ENCODE results near the gene CELSR3. TPM values are rescaled to one million over a fixed set of nuclear protein-coding genes. Genes with fewer than 3 reads are reported as not detected.

Gene CELSR3
- total RNA-seq, 1 experiment from 2014 or later = 23.9 TPM

DNA sequence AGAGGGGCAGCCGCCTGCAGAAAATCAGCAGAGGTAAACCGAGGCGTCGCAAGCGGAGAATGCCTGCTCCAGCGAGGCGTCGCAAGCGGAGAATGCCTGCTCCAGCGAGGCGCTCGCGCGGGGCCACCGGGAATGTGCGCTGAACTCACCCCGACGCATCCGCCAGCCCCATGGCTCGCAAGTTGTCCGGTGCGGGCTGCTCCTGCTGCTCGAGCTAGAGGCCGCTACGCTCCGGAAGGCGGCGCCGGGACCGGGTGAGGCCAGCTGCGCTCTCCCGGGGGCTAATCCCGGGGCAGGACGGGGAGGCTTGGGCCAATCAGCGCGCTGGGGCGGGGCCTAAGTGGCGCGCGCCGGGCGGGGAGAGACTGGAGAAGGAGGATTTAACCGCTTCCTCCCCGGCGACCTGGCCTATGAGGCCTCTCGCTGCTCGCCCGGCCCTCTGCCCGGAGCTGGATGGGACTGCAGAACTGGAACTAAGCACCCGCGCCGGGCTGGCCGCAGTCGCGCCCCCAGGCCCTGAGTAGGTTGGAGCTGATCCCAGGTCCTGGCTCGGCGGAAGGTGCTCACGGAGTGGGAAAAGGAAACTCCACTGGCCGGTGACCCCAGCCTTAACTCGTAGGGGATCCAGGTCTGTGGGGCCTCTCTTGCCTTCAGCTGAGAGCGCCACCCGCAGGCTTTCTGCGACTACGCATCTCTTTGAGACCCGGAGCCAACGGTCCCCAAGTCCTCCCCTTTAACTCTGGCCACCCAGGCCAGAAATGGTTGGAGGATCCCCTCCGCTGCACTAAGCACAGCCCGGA is 27.3 kb downstream of the CELSR3 start, which contains the start of gene SLC26A6:
Gene SLC26A6, minus strand, starts transcription at position 240 of the 800 bp plus-strand sequence. Its CDS starts 68 bp downstream, at position 172.
- peak within 1 kb of the TSS; percentile 79 to 90 for H3K4me3 Mint-ChIP-seq

More for the DNA sequence above, 27.3 kb downstream of the CELSR3 start, which contains the start of gene SLC26A6:
- Histone ChIP-seq H2BK120ac (ENCODE audit: low read depth, low read length, poor library complexity, severe bottlenecking) (no peak within 1 kb of the TSS), H3K23me2 (ENCODE audit: insufficient read length, low read depth, low read length, poor library complexity, severe bottlenecking) (peaks cover 6% of the 10 kb centered on the region), H2BK12ac (ENCODE audit: insufficient read length, low read depth, low read length) (no peak within 1 kb of the TSS), H3K27me3 (ENCODE audit: insufficient read depth, low read length) (no peaks in the 10 kb centered on the region), H3K9ac (ENCODE audit: extremely low read depth, insufficient read length, low read length) (peak within 1 kb of the TSS; percentile 58), H3K27ac (ENCODE audit: insufficient read length, low read depth, low read length) (no peak within 1 kb of the TSS), H2BK5ac (ENCODE audit: insufficient read length, low read length) (no peak within 1 kb of the TSS), H4K91ac (ENCODE audit: insufficient read length, low read depth, low read length) (no peak within 1 kb of the TSS), H2BK20ac (ENCODE audit: low read depth, low read length, poor library complexity, severe bottlenecking) (no peak within 1 kb of the TSS), H3K14ac (ENCODE audit: insufficient read depth, low read length) (peak within 1 kb of the TSS; percentile 67), H3K18ac (ENCODE audit: insufficient read length, low read depth, low read length) (peak within 1 kb of the TSS; percentile 44), H3K4ac (ENCODE audit: low read depth, low read length) (no peak within 1 kb of the TSS), H4K20me1 (ENCODE audit: control insufficient read depth, insufficient read depth, insufficient read length) (peaks cover 2% of the 10 kb centered on the region), H3K9me3 (ENCODE audit: control insufficient read depth, low read depth, low read length) (no peaks in the 10 kb centered on the region), H2BK15ac (ENCODE audit: low read depth, low read length) (no peak within 1 kb of the TSS), H3T11ph (ENCODE audit: low read length) (no peak within 1 kb of the TSS), H3K23ac (ENCODE audit: insufficient read length, low read depth, low read length) (no peak within 1 kb of the TSS), H4K5ac (ENCODE audit: insufficient read length, low read depth, low read length) (no peak within 1 kb of the TSS), H3K79me2 (ENCODE audit: insufficient read depth, low read length) (no peaks in the 10 kb centered on the region), H4K8ac (replicated peaks; ENCODE audit: insufficient read length, low read depth, low read length) (no peak within 1 kb of the TSS), H3K56ac (ENCODE audit: insufficient read length, low read depth, low read length) (no peak within 1 kb of the TSS), H2AK5ac (ENCODE audit: insufficient read length, low read length) (no peak within 1 kb of the TSS), H3K79me1 (ENCODE audit: insufficient read depth, low read depth, low read length, poor library complexity, severe bottlenecking) (no peaks in the 10 kb centered on the region), H3K4me1 (ENCODE audit: insufficient read depth, low read length) (peaks cover 2% of the 10 kb centered on the region), H3K4me2 (ENCODE audit: insufficient read depth, insufficient read length, low read length) (peak within 1 kb of the TSS; percentile 76), H2AFZ (ENCODE audit: low read length) (no peak within 1 kb of the TSS)
- TF ChIP-seq, protein P1, sequence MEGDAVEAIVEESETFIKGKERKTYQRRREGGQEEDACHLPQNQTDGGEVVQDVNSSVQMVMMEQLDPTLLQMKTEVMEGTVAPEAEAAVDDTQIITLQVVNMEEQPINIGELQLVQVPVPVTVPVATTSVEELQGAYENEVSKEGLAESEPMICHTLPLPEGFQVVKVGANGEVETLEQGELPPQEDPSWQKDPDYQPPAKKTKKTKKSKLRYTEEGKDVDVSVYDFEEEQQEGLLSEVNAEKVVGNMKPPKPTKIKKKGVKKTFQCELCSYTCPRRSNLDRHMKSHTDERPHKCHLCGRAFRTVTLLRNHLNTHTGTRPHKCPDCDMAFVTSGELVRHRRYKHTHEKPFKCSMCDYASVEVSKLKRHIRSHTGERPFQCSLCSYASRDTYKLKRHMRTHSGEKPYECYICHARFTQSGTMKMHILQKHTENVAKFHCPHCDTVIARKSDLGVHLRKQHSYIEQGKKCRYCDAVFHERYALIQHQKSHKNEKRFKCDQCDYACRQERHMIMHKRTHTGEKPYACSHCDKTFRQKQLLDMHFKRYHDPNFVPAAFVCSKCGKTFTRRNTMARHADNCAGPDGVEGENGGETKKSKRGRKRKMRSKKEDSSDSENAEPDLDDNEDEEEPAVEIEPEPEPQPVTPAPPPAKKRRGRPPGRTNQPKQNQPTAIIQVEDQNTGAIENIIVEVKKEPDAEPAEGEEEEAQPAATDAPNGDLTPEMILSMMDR (conservative IDR thresholded peaks at IDR 0.05) = peak; percentile 76
- Mint-ChIP-seq H3K27me3 (ENCODE audit: low read depth) (no peaks in the 10 kb centered on the region; the same call in 1 of the 2 replicates), H3K4me1 (peaks cover 28 to 31% of the 10 kb centered on the region in 2 experiments), H3K36me3 (ENCODE audit: insufficient read depth in 1 of 3, low read depth in 3 of 3) (peaks cover 16 to 54% (median 54%) of the 10 kb centered on the region in 3 experiments; a peak in 6 of 7 replicates), H3K27ac (peak within 1 kb of the TSS; percentile 87 to 97 (median 96)), H3K9me3 (no peaks in the 10 kb centered on the region)
- WGBS (ENCODE audit: extremely low coverage, insufficient read length, low lambda C conversion rate) = no CpG with 5 or more reads among the region's 68 CpGs
- DNase-seq = peak; percentile 98

Data from H9 (cell line).